ENCODE results near the gene CDPF1. TPM values are rescaled to one million over a fixed set of nuclear protein-coding genes. Genes with fewer than 3 reads are reported as not detected.
"Not testable (repeated sequence)": the region's sequence is repeated elsewhere in the genome, so short reads cannot be mapped to it uniquely, and the experiment has no call there.

CDPF1 gene
- total RNA-seq, 4 donors from 2014 or later, result 5.7 to 18.8 (median 8.5) TPM

DNA sequence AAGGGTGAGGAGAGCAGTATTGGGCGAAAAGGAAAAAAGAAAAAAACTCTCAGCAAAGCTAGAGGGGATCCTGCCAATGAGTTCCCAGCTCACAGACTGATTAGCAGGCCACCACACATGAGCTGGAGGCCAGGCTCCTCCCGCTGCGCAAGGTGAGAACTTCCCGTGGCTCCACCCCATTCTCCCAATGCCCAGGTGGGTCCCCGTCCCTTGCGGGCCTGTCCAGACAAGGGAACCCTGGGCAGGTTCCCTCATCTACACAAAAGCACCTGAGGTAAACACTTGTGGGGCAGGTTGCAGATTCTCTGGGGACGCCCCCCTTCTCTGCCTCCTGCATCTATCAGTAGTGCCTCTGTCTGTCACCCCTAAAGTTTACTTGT, 46.5 kb downstream of the CDPF1 start:
- ATAC-seq (ENCODE audit: low FRiP score), result no peak
- TF ChIP-seq, protein P1, sequence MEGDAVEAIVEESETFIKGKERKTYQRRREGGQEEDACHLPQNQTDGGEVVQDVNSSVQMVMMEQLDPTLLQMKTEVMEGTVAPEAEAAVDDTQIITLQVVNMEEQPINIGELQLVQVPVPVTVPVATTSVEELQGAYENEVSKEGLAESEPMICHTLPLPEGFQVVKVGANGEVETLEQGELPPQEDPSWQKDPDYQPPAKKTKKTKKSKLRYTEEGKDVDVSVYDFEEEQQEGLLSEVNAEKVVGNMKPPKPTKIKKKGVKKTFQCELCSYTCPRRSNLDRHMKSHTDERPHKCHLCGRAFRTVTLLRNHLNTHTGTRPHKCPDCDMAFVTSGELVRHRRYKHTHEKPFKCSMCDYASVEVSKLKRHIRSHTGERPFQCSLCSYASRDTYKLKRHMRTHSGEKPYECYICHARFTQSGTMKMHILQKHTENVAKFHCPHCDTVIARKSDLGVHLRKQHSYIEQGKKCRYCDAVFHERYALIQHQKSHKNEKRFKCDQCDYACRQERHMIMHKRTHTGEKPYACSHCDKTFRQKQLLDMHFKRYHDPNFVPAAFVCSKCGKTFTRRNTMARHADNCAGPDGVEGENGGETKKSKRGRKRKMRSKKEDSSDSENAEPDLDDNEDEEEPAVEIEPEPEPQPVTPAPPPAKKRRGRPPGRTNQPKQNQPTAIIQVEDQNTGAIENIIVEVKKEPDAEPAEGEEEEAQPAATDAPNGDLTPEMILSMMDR (IDR thresholded peaks at IDR 0.05), result no peak
- DNase-seq (ENCODE audit: low spot score), result no peak

DNA sequence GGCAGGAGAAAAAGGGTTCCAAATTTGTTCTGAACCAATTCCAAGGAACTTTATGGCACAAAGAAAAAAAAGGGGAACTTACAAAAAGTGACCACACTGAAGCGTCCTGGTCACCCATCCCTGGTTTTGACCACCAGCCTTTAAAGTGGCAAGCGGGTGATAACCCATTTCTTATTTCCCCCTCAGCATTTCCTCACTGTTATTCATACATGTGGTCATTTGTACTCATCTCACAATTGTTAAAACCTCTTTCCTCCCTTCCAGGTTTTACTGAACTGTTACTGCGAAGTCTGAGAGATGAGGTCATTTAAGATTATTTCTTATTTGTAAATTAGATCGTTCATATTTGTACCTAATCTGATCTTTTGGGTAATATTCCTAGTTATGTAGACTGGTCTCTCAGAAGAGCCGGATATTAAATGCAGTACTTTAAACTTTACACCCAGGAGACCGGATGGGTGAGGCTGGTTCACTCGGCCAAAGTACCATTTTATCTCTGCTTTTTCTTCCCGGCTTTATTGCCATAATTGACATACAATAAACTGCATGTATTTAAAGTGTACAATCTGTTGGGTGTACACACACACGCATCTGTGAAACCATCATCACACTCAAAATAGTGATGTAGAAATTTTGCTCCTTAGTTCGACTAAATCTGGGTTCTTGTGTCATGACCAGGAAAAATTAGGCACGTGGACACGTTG, 47.0 kb downstream of the CDPF1 start:
- ATAC-seq (ENCODE audit: low FRiP score) (no peak), DNase-seq (ENCODE audit: low spot score) (no peak)
- TF ChIP-seq, protein P1 (IDR thresholded peaks at IDR 0.05), result no peak

DNA sequence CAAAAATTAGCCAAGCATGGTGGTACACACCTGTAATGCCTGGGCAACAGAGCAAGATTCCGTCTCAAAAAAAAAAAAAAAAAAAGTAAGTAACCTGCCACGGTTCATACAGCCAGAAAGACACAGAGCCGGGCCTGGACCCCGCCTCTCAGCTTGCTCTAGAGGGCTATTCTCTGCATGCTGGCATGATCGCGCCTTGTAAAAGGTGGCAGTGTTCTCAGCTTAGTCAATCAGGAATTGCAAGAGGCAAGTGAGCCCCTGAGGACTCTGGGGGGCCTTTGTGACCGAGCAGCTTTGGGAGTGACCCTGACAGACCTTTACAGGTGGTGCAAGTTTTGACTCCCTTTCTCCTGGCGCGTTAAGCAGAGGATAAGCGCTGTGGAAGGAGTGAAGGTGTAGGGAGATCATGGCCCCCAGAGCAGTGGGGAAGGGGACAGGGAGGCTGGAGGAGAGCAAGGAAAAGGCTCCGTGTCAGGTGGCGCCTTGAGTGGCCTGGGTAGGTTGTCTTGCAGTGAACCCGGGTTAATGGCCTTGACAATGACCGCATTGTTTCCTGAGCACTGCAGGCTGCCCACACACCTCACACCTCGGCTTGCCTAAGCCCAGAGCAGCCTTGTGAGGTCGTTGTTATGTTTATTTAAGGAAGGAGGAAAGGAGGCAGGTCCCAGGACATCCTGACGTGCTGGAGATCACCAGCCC, 48.9 kb downstream of the CDPF1 start:
- no peak for ATAC-seq (ENCODE audit: low FRiP score)
- TF ChIP-seq, protein P1 (IDR thresholded peaks at IDR 0.05), result no peak

DNA sequence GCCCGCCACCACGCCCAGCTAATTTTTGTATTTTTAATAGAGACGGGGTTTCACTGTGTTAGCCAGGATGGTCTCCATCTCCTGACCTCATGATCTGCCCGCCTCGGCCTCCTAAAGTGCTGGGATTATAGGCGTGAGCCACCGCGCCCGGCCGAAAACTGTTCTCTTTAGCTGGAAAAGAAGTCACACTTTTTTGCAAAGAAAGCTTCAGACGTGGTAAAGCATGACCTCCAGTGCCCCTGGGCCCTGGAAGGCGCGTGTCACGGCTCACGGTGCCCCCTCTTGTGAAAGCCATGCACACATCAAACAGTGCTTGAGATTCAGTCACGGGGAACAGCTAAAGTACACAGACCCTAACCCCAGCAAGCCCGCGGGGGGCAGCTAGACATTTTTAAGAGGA, 51.3 kb downstream of the CDPF1 start:
- ATAC-seq (ENCODE audit: low FRiP score); DNase-seq (ENCODE audit: low spot score): not testable (repeated sequence)

More for the DNA sequence above, 48.9 kb downstream of the CDPF1 start:
- no peak for DNase-seq (ENCODE audit: low spot score)

DNA sequence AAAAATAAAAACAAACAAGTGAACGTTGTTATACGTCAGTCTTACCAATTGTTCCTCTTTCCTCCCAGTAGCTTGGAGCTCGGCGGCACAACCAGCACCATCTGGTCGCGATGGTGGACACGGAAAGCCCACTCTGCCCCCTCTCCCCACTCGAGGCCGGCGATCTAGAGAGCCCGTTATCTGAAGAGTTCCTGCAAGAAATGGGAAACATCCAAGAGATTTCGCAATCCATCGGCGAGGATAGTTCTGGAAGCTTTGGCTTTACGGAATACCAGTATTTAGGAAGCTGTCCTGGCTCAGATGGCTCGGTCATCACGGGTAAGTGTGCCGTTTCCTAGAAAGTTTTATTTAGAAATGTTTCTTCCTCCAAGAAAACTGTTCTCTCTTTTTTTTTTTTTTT, 51.8 kb downstream of the CDPF1 start:
- no peak for DNase-seq (ENCODE audit: low spot score)

DNA sequence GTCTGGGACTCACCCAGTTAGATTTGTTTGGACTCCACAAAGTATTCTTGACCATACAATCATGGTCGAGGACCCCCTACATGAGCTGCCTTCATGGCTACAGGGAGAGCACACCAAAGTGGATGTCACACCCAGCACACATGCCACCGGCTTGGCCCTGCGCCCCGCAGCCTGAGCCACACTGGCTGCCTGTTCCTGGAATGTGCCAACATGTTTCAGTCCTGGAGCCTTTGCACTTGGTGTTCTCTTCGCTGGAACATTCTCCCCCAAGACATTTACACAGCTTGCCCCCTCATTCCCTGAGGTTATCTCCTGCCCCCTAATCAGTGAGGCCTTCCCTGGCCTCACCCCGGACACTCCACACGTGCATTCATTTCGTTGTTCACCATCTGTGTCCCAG, 53.8 kb downstream of the CDPF1 start:
- ATAC-seq (ENCODE audit: low FRiP score), result no peak
- TF ChIP-seq, protein P1 (IDR thresholded peaks at IDR 0.05), result no peak
- no peak for DNase-seq (ENCODE audit: low spot score)

More for the DNA sequence above, 51.8 kb downstream of the CDPF1 start:
- TF ChIP-seq, protein P1 (IDR thresholded peaks at IDR 0.05), result no peak
- no peak for ATAC-seq (ENCODE audit: low FRiP score)

DNA sequence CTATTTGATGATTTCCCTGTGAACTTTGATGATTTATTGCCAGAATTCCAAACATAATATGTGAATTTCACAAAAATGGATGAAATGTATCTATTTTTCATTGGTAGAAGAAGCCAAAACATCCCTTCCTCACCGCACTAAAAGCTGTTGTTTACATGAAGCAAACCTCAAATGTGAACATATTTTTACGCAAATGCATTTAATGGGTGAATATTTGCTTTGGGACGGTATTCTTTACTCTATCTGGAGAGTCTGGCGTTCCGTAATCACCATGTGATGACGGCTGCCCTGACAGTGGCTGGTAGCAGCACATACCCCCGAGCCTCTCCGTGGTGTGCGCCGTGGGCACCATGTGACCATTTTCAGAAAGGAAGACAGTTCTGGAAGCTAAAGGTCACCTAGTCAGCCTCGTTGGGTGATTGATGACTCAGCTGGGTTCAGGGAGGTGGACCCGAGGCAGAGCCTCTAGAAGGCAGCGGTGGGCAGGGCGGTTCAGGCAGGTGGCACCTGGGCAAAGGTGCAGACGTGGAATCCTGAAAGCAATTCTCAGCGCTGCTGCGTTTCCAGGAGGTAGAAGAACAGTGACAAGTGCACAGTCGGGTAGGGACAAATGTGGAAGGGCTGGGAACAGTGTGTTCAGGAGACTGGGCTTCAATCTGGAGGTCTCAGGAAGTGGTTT, 54.5 kb downstream of the CDPF1 start:
- ATAC-seq (ENCODE audit: low FRiP score) (no peak), DNase-seq (ENCODE audit: low spot score) (no peak)
- TF ChIP-seq, protein P1 (IDR thresholded peaks at IDR 0.05), result no peak

All from omental fat pad (tissue), 4 donors.